GM12878 (cell line): ENCODE measurements around the gene OTUB2. TPM values are rescaled to one million over a fixed set of nuclear protein-coding genes. Genes with fewer than 3 reads are reported as not detected.

ENCODE experiments used
- ATAC-seq: fragments of 200-7000 bp; cut with Tn5 transposase; 3 replicates; pipeline ENCODE4 v1.9.1; 2020; ENCODE audit warnings: mild to moderate bottlenecking, moderate library complexity
- BruUV-seq: library from RNA; stranded (reverse); fragments of 400-500 nt; replicated peaks from 2 replicates; lab custom pipeline; 2021; lab: Mats Ljungman, UMichigan
- CTCF ChIA-PET: fragments of 300-600 bp; sonication (Branson Sonifier 250); formaldehyde crosslinking; extraction: SDS; loops from one replicate; lab custom pipeline; 2021; ENCODE audit warnings: inconsistent platforms; lab: Yijun Ruan, JAX
- POLR2A ChIA-PET: fragments of 350-600 bp; formaldehyde crosslinking; extraction: SDS; loops from one replicate; lab custom pipeline; 2021; ENCODE audit warnings: inconsistent platforms; lab: Charles Lee
- RAD21 ChIA-PET: fragments of 300-600 bp; sonication (Branson Sonifier 250); formaldehyde crosslinking; loops from one replicate; lab custom pipeline; 2023; ENCODE audit warnings: antibody characterized with exemption; ENCODE audit not compliant: unreplicated experiment; lab: Charles Lee
- SMC1A ChIA-PET: fragments of 300-600 bp; sonication (Branson Sonifier 250); formaldehyde crosslinking; loops from one replicate; lab custom pipeline; 2023; ENCODE audit not compliant: unreplicated experiment, uncharacterized antibody; lab: Charles Lee
- DNase-seq: peaks from one replicate; pipeline ENCODE4 v3.0.0-alpha.2; 2011; ENCODE audit warnings: low read depth, low spot score
- FAIRE-seq: peaks from 3 replicates; lab custom pipeline; 2011; peaks lifted over from hg19 to GRCh38; lab: Jason Lieb, UNC
- H2AFZ ChIP-seq: 2 replicates; pipeline ENCODE4 v1.6.0; 2011; ENCODE audit warnings: low read depth, low read length, control low read depth; ENCODE audit not compliant: control insufficient read depth
- H3K27ac ChIP-seq: 2 replicates; pipeline ENCODE4 v1.5.1; 2011; ENCODE audit warnings: control low read depth; ENCODE audit not compliant: control insufficient read depth, insufficient read depth
- H3K27me3 ChIP-seq, 2 experiments: replicated peaks in 1 of 2; 2 replicates each; pipeline versions ENCODE4 v1.6.0 to v1.6.1; 2011; ENCODE audit warnings: low read length in 1 of 2; ENCODE audit not compliant: control insufficient read depth in 2 of 2, insufficient read depth in 2 of 2
- H3K36me3 ChIP-seq, 2 experiments: 2 replicates each; pipeline ENCODE4 v1.5.1; 2011; ENCODE audit warnings: low read length in 1 of 2; ENCODE audit not compliant: control insufficient read depth in 2 of 2, insufficient read depth in 2 of 2
- H3K4me1 ChIP-seq: 2 replicates; pipeline ENCODE4 v1.6.1; 2011; ENCODE audit warnings: mild to moderate bottlenecking, low read length, moderate library complexity, mixed read lengths; ENCODE audit not compliant: control insufficient read depth, insufficient read depth
- H3K4me2 ChIP-seq: 2 replicates; pipeline ENCODE4 v1.6.0; 2011; ENCODE audit warnings: control low read depth; ENCODE audit not compliant: control insufficient read depth, insufficient read depth
- H3K4me3 ChIP-seq: fragments of 200-600 bp; sonication (generic); 2 replicates; pipeline ENCODE4 v1.5.1; 2016
- H3K79me2 ChIP-seq: 2 replicates; pipeline ENCODE4 v1.6.0; 2011; ENCODE audit warnings: low read length; ENCODE audit not compliant: control insufficient read depth, insufficient read depth
- H3K9ac ChIP-seq: 2 replicates; pipeline ENCODE4 v1.8.0; 2011; ENCODE audit warnings: low read length, control low read depth, mixed read lengths; ENCODE audit not compliant: control insufficient read depth, insufficient read depth
- H3K9me3 ChIP-seq: replicated peaks from 3 replicates; pipeline ENCODE4 v1.5.1; 2011; ENCODE audit warnings: mild to moderate bottlenecking, low read length; ENCODE audit not compliant: control insufficient read depth, insufficient read depth
- H4K20me1 ChIP-seq: 2 replicates; pipeline ENCODE4 v1.6.0; 2011; ENCODE audit not compliant: control insufficient read depth, insufficient read depth
- CBX3 ChIP-seq: fragments of 200-600 bp; sonication (generic); IDR thresholded peaks from 2 replicates; pipeline ENCODE4 v1.6.1; 2016; ENCODE audit warnings: low read depth, borderline replicate concordance
- EP300 ChIP-seq, 2 experiments: fragments of 150-350 bp in 1 of 2; IDR thresholded peaks; 2 replicates each; pipeline ENCODE4 v1.6.1; 2011 to 2012; ENCODE audit warnings: low read depth in 2 of 2, low read length in 2 of 2, borderline replicate concordance in 1 of 2, improper control_type of control experiment in 1 of 2, inconsistent platforms in 1 of 2; ENCODE audit not compliant: control insufficient read depth in 1 of 2
- IRF4 ChIP-seq: IDR thresholded peaks from 2 replicates; pipeline ENCODE4 v1.6.1; 2011; ENCODE audit warnings: low read depth, low read length
- MTA3 ChIP-seq: IDR thresholded peaks from 2 replicates; pipeline ENCODE4 v1.6.1; 2012; ENCODE audit warnings: low read length, inconsistent platforms, borderline replicate concordance
- POLR2AphosphoS5 ChIP-seq: IDR thresholded peaks from 2 replicates; pipeline ENCODE4 v1.6.1; 2011; ENCODE audit warnings: mild to moderate bottlenecking, low read length, inconsistent platforms
- SMC3 ChIP-seq: IDR thresholded peaks from 2 replicates; pipeline ENCODE4 v1.6.1; 2011; ENCODE audit warnings: low read length, improper control_type of control experiment, borderline replicate concordance
- TCF3 ChIP-seq: IDR thresholded peaks from 2 replicates; pipeline ENCODE4 v1.6.1; 2012; ENCODE audit warnings: low read depth, mild to moderate bottlenecking, low read length, borderline replicate concordance; ENCODE audit not compliant: insufficient read depth
- WGBS: methylation state at CpG from one replicate; pipeline ENCODE4 v1.1.6; 2016; ENCODE audit warnings: low lambda C conversion rate; ENCODE audit not compliant: insufficient replicate concordance, insufficient coverage; ENCODE audit errors: missing lambda C conversion rate; 5-methylcytosine and 5-hydroxymethylcytosine counted together
- in situ Hi-C: fragments of 300-500 bp; cut with MboI; formaldehyde crosslinking; loops from 9 replicates; pipeline ENCODE4 v1.14.3; 2018; ENCODE audit warnings: mixed read lengths
- intact Hi-C: fragments of 100-400 bp; cut with micrococcal nuclease; formaldehyde crosslinking; loops from one replicate; pipeline ENCODE4 v1.14.2; 2022; ENCODE audit not compliant: unreplicated experiment
- polyA plus RNA-seq, 11 experiments: library from polyadenylated mRNA; depleted of rRNA in 4 of 11; unstranded in 6 of 11; stranded (reverse) in 5 of 11; fragments of >200 nt; fragmentation: Nextera tagmentation in 4 of 11; fragmentation: Illumina TruSeq in 1 of 11; extraction: Ambion mirVana in 4 of 11; extraction: Trizol in 1 of 11; gene quantifications; 1 replicate in 1 of 11; 2 replicates in 10 of 11; pipeline versions ENCODE4 v1.2.1 to v1.2.3, GENCODE V29; 2011 to 2016; ENCODE audit warnings: inconsistent platforms in 2 of 11, missing spikeins in 2 of 11, low read depth in 1 of 11
- total RNA-seq, 4 experiments: library from RNA; depleted of rRNA in 3 of 4; stranded (reverse); fragments of >200 nt in 3 of 4; fragmentation: Illumina TruSeq in 1 of 4; extraction: Trizol in 1 of 4; gene quantifications; 2 replicates each; pipeline versions ENCODE4 v1.2.1 to v1.2.3, GENCODE V29; 2013 to 2021
- TF ChIP-seq, protein P1 (sequence below): IDR thresholded peaks from 2 replicates; pipeline ENCODE4 v1.6.1; 2011; ENCODE audit warnings: low read depth, mild to moderate bottlenecking, low read length, moderate library complexity, borderline replicate concordance; ENCODE audit errors: extremely low read depth
- TF ChIP-seq, protein P2 (sequence below): fragments of 450-650 bp; IDR thresholded peaks from 2 replicates; pipeline ENCODE4 v1.6.1; 2017; ENCODE audit warnings: mild to moderate bottlenecking, moderate library complexity
- TF ChIP-seq, protein P3 (sequence below): fragments of 450-650 bp; IDR thresholded peaks from 2 replicates; pipeline ENCODE4 v1.6.1; 2018; ENCODE audit warnings: mild to moderate bottlenecking, low read depth, moderate library complexity; ENCODE audit not compliant: partially characterized antibody

OTUB2 gene
- total and polyA plus RNA-seq, 10 of the 15 experiments (the other 5 are each of a cell fraction or from before 2014, with no cell fraction given) = 0.05 to 0.82 (median 0.43) TPM

DNA sequence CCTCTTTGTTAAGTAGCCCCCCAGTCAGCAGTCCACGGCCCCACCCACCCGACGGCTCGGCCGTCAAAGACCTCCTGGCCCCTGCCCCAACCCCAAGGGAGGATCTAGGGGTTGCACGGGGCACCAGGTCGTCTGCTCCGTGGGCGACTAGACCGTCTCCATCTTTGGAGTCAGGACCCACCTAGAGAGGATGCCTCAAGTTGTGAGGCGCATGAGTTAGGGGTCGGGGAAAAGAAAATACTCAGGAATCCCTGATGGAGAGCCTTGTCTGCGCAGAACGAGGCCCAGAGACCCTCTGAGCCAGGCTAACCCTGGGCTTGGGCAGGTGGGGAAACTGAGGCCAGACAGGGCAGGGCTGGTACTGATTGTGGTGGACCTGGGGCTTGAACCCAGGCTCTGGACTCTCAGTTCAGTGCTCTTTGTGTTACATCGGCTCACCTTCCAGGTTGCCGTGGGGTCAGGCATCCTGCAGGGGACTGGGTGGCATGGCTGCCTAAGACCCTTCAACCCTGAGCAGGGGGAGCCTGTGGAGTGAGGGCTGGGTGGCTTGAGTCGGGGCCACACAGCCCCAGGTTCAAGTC, 839 bp downstream of the OTUB2 start:
- Histone ChIP-seq H3K4me2 (peak overlapping the region; percentile 60; the same call in 1 of the 2 replicates), H3K27ac (no peak overlapping the region), H3K4me3 (peak overlapping the region; percentile 77), H4K20me1 (no peaks in the 10 kb centered on the region), H3K79me2 (no peaks in the 10 kb centered on the region), H3K9ac (no peak overlapping the region), H3K9me3 (no peaks in the 10 kb centered on the region), H3K4me1 (peaks cover 2% of the 10 kb centered on the region), H2AFZ (no peak overlapping the region), H3K27me3 (no peaks in the 10 kb centered on the region), H3K36me3 (no peaks in the 10 kb centered on the region)
- no peak for ATAC-seq
- WGBS = 44% methylated on average over 16 of the region's 17 CpGs
- DNase-seq = no peak
- SMC1A ChIA-PET = interaction anchor here (1.1 to 2.4 kb wide), 2 partner anchors 17 to 87 kb away, joined by 3 to 7 read pairs; no protein-coding TSS in a partner anchor
- CTCF ChIA-PET = interaction anchor here (0.8 to 6.8 kb wide), 7 partner anchors 9 to 109 kb away, joined by 3 to 27 read pairs (median 4); partner anchors contain the start of genes DDX24 and IFI27L1
- no TSS peak for BruUV-seq
- POLR2A ChIA-PET = interaction anchor here (1.2 kb wide), 1 partner anchor 12 kb away, joined by 3 read pairs; no protein-coding TSS in a partner anchor
- RAD21 ChIA-PET = interaction anchor here (1.0 to 2.2 kb wide), 3 partner anchors 10 to 153 kb away, joined by 3 to 7 read pairs (median 5); no protein-coding TSS in a partner anchor
- in situ Hi-C loops (no loop called here), intact Hi-C loops (no loop called here)
- TF ChIP-seq SMC3 = no peak
- no peak for TF ChIP-seq IRF4
- TF ChIP-seq CBX3 = no peak
- TF ChIP-seq, protein P1, sequence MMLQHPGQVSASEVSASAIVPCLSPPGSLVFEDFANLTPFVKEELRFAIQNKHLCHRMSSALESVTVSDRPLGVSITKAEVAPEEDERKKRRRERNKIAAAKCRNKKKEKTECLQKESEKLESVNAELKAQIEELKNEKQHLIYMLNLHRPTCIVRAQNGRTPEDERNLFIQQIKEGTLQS = no peak
- TF ChIP-seq, protein P2, sequence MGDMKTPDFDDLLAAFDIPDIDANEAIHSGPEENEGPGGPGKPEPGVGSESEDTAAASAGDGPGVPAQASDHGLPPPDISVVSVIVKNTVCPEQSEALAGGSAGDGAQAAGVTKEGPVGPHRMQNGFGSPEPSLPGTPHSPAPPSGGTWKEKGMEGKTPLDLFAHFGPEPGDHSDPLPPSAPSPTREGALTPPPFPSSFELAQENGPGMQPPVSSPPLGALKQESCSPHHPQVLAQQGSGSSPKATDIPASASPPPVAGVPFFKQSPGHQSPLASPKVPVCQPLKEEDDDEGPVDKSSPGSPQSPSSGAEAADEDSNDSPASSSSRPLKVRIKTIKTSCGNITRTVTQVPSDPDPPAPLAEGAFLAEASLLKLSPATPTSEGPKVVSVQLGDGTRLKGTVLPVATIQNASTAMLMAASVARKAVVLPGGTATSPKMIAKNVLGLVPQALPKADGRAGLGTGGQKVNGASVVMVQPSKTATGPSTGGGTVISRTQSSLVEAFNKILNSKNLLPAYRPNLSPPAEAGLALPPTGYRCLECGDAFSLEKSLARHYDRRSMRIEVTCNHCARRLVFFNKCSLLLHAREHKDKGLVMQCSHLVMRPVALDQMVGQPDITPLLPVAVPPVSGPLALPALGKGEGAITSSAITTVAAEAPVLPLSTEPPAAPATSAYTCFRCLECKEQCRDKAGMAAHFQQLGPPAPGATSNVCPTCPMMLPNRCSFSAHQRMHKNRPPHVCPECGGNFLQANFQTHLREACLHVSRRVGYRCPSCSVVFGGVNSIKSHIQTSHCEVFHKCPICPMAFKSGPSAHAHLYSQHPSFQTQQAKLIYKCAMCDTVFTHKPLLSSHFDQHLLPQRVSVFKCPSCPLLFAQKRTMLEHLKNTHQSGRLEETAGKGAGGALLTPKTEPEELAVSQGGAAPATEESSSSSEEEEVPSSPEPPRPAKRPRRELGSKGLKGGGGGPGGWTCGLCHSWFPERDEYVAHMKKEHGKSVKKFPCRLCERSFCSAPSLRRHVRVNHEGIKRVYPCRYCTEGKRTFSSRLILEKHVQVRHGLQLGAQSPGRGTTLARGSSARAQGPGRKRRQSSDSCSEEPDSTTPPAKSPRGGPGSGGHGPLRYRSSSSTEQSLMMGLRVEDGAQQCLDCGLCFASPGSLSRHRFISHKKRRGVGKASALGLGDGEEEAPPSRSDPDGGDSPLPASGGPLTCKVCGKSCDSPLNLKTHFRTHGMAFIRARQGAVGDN = no peak
- no peak for TF ChIP-seq TCF3
- TF ChIP-seq MTA3 = no peak
- no peak for TF ChIP-seq POLR2AphosphoS5
- TF ChIP-seq, protein P3, sequence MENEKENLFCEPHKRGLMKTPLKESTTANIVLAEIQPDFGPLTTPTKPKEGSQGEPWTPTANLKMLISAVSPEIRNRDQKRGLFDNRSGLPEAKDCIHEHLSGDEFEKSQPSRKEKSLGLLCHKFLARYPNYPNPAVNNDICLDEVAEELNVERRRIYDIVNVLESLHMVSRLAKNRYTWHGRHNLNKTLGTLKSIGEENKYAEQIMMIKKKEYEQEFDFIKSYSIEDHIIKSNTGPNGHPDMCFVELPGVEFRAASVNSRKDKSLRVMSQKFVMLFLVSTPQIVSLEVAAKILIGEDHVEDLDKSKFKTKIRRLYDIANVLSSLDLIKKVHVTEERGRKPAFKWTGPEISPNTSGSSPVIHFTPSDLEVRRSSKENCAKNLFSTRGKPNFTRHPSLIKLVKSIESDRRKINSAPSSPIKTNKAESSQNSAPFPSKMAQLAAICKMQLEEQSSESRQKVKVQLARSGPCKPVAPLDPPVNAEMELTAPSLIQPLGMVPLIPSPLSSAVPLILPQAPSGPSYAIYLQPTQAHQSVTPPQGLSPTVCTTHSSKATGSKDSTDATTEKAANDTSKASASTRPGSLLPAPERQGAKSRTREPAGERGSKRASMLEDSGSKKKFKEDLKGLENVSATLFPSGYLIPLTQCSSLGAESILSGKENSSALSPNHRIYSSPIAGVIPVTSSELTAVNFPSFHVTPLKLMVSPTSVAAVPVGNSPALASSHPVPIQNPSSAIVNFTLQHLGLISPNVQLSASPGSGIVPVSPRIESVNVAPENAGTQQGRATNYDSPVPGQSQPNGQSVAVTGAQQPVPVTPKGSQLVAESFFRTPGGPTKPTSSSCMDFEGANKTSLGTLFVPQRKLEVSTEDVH = no peak
- TF ChIP-seq EP300 (IDR thresholded peaks at IDR 0.05; ENCODE audit: borderline replicate concordance in 1 of 2, control insufficient read depth in 1 of 2, low read depth in 2 of 2, low read length in 2 of 2) = no peak
- FAIRE-seq = no peak
